Hair follicle dermal papilla cell (primary cell): Measurements from ENCODE around the gene CCDC122. TPM values are rescaled to one million over a fixed set of nuclear protein-coding genes. Genes with fewer than 3 reads are reported as not detected.

Experiments
- small RNA-seq: library from RNA; depleted of rRNA; stranded (forward); fragments of <200 nt; gene quantifications from one replicate; pipeline ENCODE3, GENCODE V24; 2012
- total RNA-seq: library from RNA; depleted of rRNA; stranded (reverse); fragments of >200 nt; gene quantifications from 2 replicates; pipeline ENCODE4 v1.2.3, GENCODE V29; 2012

CCDC122 gene
- 4.7 and 5.5 TPM in 2 replicates for total RNA-seq

DNA sequence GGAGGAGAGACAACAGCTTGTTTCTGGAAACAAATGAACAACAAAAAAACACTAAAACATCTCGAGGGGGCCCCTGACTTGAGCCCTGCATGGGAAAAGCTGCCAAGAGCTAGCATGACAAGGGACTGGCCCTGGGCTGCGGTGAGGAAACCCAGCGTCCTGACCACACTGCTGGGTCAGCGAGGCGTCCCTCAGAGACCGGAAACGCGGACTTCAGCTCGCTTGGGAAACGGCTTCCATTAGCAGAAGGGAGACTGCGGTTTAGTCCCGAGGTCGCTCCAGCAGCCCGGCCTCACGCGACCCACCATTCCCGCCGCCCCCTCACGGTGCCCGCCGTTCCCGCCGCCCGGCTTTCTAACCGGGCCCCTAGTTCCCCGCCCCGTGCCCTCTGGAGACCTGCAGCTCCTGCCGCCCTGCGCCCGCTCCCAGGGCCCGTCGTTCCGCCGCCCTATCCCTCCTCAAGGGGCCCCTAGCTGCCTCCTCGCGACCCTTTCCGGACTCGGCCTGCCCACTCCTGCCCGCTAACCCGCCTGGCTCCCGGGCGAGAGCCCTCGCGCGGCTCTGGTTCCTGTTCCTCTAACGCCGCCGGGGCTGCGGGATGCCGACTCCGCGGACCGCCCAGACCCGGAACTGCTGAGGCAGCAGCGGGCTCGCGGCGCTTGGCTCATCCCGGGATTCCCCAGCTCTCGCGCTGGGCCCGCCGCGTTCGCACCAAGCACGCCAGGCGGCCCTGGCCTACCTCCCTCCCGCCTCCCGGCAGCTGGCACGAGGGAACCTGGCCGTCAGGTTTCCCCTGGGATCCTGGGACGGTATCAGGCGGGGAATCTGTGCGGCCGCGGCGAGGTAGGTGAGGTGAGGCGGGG lies at the start of gene CCDC122:
CCDC122 (minus strand) TSS at position 849 of the 863 bp plus-strand sequence. CDS start 10,364 bp downstream, outside the sequence.

DNA sequence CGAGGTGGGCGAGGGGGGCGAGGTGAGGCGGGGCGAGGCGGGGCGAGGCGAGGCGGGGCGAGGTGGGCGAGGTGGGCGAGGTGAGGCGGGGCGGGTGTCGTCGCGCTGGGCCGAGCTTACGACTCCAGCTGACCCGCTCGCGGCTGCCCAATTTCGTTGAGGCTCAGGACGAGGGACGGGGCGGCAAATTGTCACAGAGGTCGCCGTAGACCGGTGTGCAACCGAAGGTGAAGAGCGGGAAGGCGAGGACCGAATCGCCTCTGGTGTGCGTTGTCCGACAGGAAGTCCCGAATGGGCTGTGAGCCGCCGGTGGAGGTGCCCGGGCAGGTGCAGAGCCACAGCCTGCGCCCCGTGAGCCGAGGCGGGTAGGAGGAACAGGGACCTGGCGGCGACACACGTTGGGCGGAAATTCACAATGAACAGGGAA lies 228 bp upstream of the CCDC122 start, which contains the start of gene LACC1:
LACC1 (plus strand) TSS at position 150 of the 427 bp plus-strand sequence. CDS start 1,082 bp downstream, outside the sequence.

DNA sequence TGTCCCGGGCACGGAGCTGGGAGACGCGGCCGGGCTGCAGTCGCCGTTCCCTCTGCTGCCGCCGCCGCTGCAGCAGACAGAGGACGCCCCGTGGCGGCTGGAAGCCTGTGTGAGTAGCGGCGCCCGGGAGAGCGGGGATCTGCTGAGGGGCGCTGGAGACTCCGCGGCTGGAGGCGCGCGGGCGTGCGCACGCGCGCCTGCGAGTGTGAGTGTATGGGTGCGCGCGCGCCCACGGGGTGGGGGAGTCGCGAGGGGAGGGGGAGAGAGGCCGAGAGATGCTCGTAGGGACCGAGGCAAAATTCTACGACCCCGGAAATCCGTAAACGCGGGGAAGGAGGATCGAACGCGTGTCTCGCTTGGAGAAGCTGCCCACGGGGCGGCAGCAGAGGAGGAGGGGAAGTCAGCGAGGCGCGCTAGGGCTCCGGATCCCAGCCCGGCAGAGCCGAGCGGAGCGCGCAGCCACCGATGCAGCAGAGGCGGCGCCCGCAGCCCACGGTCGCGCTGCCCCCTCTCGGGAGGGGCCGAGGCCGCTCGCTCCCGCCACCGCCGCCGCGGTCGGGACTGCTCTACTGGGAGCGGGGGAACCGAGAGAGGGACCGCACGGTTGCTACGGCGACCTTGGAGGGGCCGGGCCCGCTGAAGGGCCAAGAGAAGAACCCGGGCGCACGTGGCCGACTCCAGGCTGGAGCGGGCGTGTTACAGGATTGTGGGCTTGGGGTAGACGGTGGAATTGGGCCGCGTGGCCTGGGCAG lies 92.6 kb downstream of the CCDC122 start, which contains the start of gene ENOX1:
ENOX1 (minus strand) TSS at position 207 of the 752 bp plus-strand sequence.

Small RNAs within 50 kb of the gene (small RNA-seq; reads per million reads assigned to genes)
- gene AL162713.1 = not detected

Other genes with a start within 250 kb of the CCDC122 start
- gene ENOX1, start 92.8 kb downstream of the CCDC122 start, total RNA-seq = 11.9 and 13.1 TPM in 2 replicates
- gene LACC1, start 164 bp upstream of the CCDC122 start, total RNA-seq = 12.9 and 18.7 TPM in 2 replicates